HPDE6-E6E7 (cell line): ENCODE measurements around the gene PTPA.
"Not testable (repeated sequence)": the region's sequence is repeated elsewhere in the genome, so short reads cannot be mapped to it uniquely, and the experiment has no call there.

Experiments used
- DNase-seq: peaks from one replicate; pipeline ENCODE4 v3.0.0; 2011; ENCODE audit warnings: missing footprints; ENCODE audit errors: extremely low spot score

The PTPA gene

GRCh38 chr9:129109537-129109903 is 1.7 kb upstream of the PTPA start:
- peak; percentile 25 for DNase-seq

DNA sequence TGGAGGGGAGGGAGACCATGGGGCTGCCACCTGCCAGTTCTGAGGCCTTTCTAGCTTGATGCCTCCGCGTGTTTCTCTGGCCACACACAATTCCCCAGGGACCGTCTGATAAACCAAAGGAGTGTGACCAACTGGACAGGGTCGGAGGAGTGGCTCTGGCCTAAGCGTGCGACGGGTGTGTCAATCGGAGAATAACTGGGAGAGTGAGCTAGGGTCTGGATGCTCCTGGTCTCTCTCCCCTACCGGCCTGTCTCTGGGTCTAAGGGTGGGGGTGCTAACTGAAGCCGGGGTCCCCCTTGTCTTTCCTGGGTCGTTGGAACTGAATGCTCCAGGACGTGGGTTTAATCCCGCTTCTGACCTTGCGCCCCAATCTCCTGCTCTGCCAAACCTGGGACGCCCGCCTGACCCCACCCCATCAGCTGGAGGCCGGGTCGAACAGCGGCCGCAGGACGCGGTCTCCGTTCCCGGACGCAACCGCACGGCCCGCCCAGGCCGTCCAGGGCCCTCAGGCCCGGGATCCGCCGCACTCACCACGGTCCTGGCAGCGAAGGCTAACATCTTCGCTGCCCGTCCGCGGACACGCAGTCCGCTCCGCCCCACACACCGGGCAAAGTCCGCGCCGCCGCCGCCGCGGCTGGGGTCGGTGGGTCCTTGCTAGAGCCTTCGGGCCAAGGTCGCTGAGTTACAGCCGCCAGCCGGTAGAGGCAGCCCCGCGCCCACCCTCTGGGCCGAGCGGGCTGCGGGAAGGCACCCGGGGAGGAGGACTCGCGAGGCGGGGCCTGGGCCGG is 1.1 kb upstream of the PTPA start:
- DNase-seq = peak; percentile 20

GRCh38 chr9:129111528-129112151 is 425 bp downstream of the PTPA start:
- DNase-seq = peak; percentile 38

- DNase-seq = not testable (repeated sequence)
Measured at GRCh38 chr9:129112526-129112925, 1.3 kb downstream of the PTPA start.

- DNase-seq = no peak
Measured at GRCh38 chr9:129113645-129114304, 2.6 kb downstream of the PTPA start.

- DNase-seq = no peak
Measured at GRCh38 chr9:129118799-129119198, 7.6 kb downstream of the PTPA start.

GRCh38 chr9:129121483-129121882 is 10.3 kb downstream of the PTPA start:
- DNase-seq = no peak

- no peak for DNase-seq
Measured at GRCh38 chr9:129122133-129122532, 10.9 kb downstream of the PTPA start.

- DNase-seq = not testable (repeated sequence)
Measured at GRCh38 chr9:129122976-129123375, 11.8 kb downstream of the PTPA start.

GRCh38 chr9:129124506-129125069 is 13.4 kb downstream of the PTPA start:
- no peak for DNase-seq

- peak; percentile 75 for DNase-seq
Measured at GRCh38 chr9:129125478-129125877, 14.3 kb downstream of the PTPA start.

- DNase-seq = no peak
Measured at GRCh38 chr9:129126749-129127618, 15.8 kb downstream of the PTPA start.

- DNase-seq = no peak
Measured at GRCh38 chr9:129128689-129129088, 17.5 kb downstream of the PTPA start.

DNA sequence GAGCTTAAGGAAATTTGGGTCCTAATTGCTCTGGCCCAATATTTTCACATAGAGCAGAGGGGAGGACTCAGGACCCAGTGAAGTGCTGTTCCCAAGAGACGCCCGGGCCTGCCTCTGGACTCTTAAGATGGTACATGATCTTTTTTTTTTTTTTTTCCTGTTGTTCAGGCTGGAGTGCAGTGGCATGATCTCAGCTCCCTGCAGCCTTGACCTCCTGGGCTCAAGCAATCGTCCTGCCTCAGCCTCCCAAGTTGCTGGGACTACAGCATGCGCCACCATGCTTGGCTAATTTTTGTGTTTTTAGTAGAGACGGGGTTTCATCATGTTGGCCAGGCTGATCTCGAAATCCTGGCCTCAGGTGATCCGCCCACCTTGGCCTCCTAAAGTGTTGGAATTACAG is 19.1 kb downstream of the PTPA start:
- DNase-seq = not testable (repeated sequence)

- no peak for DNase-seq
Measured at GRCh38 chr9:129130791-129131190, 19.6 kb downstream of the PTPA start.

DNA sequence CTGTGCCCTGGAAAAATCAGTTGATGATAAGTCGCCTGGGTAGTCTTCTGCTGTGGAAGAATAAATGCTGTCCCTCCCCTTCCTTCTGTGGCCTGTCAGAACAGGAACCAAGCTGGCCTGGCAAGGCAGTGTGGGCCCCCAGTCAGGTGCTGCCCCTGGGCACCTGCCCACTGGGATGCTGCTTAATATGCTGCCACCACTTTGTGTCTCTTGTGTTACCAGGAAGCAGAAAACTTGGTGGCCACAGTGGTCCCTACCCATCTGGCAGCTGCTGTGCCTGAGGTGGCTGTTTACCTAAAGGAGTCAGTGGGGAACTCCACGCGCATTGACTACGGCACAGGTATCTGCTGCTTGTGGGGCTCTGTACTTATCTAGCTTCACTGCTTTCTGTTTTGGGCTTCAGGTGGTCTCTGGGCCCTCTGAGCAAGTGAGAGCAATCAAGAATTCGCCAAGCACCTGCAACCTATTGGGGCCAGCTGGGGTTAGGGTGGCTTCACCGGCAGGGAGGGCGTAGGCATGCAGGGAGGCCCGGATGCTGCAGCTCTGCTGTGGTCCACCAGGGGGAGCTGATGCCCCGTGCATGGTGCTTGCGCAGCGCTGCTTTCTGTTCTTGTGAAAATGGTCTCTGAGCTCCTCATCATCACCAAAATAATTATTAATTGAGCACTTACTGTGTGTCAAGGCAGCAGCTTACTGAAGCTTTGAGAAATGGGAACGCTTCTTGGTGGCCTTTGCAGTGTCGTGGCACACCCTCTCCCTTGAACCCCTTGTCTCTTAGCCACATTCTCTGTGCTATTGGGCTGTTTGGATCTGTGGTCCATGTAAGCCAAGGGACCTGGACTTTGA is 20.3 kb downstream of the PTPA start:
- DNase-seq = peak; percentile 65

DNA sequence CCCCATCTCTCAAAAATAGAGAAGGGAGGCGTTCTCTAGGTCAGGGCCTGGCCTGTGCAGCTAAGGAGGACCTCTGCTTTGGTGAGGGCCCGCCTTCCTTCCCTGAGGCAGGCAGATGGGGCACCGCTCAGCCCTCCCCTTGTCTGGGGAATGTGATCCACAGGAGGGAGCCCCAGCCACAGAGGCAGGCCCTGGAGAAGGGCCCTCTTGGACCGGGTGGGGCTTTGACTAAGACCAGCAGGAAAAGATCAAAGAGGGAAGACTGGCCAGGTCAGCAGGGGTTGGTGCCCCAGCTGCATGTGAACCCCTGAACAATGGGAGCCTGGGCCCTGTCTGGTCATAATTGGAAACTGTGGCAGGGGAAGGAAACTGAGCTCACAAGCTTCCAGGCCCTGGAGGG is 21.9 kb downstream of the PTPA start:
- no peak for DNase-seq

DNA sequence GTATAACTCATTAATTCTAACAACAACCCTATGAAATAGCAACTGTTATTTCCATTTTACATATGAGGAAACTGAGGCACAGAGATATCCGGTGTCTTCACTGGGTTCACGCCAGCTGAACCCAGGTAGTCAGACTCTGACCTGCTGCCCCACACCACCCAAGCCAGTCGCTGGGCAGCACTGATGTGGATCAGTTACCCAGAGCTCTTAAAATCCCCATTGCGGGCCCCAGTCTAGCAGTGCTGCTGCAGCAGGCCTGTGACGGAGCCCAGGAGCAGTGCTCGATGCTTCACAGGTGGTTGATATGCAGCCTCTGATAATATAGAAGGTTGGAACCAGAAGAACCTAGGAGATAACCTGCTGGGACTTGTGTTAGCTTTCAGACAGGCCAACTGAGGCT is 24.3 kb downstream of the PTPA start:
- DNase-seq = no peak

DNA sequence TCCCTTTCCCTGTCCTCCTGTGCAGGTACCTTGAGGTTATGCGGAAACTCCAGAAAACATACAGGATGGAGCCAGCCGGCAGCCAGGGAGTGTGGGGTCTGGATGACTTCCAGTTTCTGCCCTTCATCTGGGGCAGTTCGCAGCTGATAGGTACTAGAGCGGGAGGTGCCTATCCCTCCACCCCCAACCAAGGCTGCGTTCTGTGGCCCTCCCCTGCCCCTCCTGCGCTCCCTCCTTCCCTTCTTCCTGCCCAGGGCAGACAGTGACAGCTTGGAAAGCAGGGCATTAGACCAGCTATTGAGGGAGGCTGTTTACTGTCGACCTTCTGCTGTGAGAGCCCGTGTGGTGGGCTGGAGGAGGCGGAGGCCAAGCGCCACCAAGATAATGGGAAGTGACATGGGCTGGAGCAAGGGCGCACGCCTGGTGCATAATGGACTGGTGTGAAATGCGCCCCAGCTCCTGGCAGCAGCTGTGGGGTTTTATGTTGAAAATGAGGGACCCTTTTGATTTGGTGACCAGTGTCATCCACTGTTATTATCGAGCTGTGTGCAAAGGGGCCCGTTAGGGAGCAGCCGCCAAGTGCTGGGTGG is 25.3 kb downstream of the PTPA start:
- no peak for DNase-seq
